A549 treated with CORT108297 at 1 μM for 4 hours (cell line): ENCODE results near the gene SDCBP2. TPM values are rescaled to one million over a fixed set of nuclear protein-coding genes. Genes with fewer than 3 reads are reported as not detected.

Source experiments
- total RNA-seq: library from RNA; stranded (reverse); fragments of 200-300 nt; extraction: Qiagen RNA extraction; gene quantifications from 5 replicates; pipeline ENCODE4 v1.2.3, GENCODE V29; 2022

The SDCBP2 gene
- total RNA-seq, result 0.95 to 1.4 TPM (median 1.3 TPM) in 5 replicates

GRCh38 chr20:1328680-1329330 is at the start of gene SDCBP2:
Gene SDCBP2, minus strand, starts transcription at chr20:1329139. Its CDS starts 8,723 bp downstream, at chr20:1320416.

GRCh38 chr20:1266167-1266973 is 62.6 kb downstream of the SDCBP2 start, which contains the start of gene SNPH:
Gene SNPH, plus strand, starts transcription at chr20:1266294. Its CDS starts 29,946 bp downstream, at chr20:1296240.

Other genes starting within 250 kb of the SDCBP2 start
- gene PSMF1, start 210.5 kb downstream of the SDCBP2 start, total RNA-seq, result 201 to 225 TPM (median 218 TPM) in 5 replicates
- 3.2 to 5.3 TPM (median 4.1 TPM) in 5 replicates for gene TMEM74B, start 144.2 kb downstream of the SDCBP2 start, total RNA-seq
- 0.05 to 0.13 TPM (median 0.07 TPM) in 3 of 5 replicates, not detected in the others for gene C20orf202, start 125.7 kb downstream of the SDCBP2 start, total RNA-seq
- gene RAD21L1, start 103.1 kb downstream of the SDCBP2 start, total RNA-seq, result 0.09 TPM in 1 of 5 replicates, not detected in the others
- gene SNPH, start 62.8 kb downstream of the SDCBP2 start, total RNA-seq, result 3.7 to 5.6 TPM (median 4.9 TPM) in 5 replicates
- gene FKBP1A, start 63.9 kb upstream of the SDCBP2 start, total RNA-seq, result 517 to 531 TPM (median 521 TPM) in 5 replicates
- gene NSFL1C, start 137.7 kb upstream of the SDCBP2 start, total RNA-seq, result 111 to 145 TPM (median 117 TPM) in 5 replicates
- 0.06 TPM in 2 of 5 replicates, not detected in the others for gene SIRPB2, start 162.3 kb upstream of the SDCBP2 start, total RNA-seq
- gene SIRPD, start 228.6 kb upstream of the SDCBP2 start, total RNA-seq, result not detected in 5 replicates